Measurements from ENCODE around the gene DNAJB12.
A peak's percentile ranks its signal among the peaks of the same experiment; 100 is the strongest.

DNAJB12 gene

DNA sequence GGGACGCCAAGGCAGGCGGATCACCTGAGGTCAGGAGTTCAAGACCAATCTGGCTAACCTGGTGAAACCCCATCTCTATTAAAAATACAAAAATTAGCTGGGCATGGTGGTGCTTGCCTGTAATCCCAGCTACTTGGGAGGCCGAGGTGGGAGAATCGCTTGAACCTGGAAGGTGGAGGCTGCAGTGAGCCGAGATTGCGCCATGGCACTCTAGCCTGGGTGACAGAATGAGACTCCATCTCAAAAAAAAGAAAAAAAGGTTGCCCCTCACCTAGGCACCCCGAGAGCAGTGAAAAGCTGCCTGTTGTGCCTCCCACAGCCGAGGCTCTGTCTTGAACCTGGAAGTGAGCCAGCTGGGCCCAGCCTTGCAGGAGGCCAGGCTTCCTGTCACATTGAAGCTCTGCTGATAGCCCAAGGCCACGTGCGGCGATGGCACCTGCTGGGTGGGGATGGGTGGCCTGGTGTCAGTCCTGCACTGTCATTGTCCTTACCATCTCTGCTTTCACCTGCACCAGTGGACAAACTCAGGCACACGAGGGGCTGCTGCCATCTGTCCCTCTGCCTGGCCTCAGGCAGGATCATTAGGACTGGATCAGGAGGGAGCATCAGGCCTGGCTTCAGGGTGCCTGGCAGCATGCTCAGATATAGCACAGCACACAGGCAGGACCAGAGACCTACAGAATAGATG is 37.8 kb downstream of the DNAJB12 start (continued):
- TF ChIP-seq ZBTB17 (tag by site-specific recombination; IDR thresholded peaks at IDR 0.05) (peak; percentile 87), ZNF274 (IDR thresholded peaks at IDR 0.05; ENCODE audit: low read length) (no peak), ZNF274 (tag by site-specific recombination; IDR thresholded peaks at IDR 0.05; ENCODE audit: borderline replicate concordance) (no peak), ZNF138 (tag by site-specific recombination; IDR thresholded peaks at IDR 0.05; ENCODE audit: borderline replicate concordance) (no peak), GLIS1 (tag by site-specific recombination; IDR thresholded peaks at IDR 0.05) (peak; percentile 91), ZNF549 (tag by site-specific recombination; IDR thresholded peaks at IDR 0.05) (no peak), ZNF335 (tag by site-specific recombination; conservative IDR thresholded peaks at IDR 0.05) (peak; percentile 62)

DNA sequence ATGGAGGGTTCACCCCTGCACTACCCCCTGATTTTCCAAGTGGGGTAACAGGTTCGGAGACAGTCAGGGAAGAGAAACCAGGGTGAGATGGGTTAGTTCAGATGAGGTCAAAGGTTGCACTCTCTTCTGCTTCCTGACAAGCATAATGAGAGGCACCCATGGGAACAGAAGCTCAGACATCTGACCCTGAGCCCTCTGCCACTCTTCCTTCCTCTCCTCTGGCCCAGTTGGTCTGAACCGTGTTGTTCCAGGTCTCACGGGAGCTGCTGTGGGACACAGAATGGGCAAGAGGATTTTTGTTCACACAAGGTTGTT is 38.4 kb downstream of the DNAJB12 start:
- peaks cover 20% of the 10 kb centered on the region for H3K4me1 ChIP-seq (ENCODE audit: control insufficient read depth, insufficient read depth, low read length)
- peak overlapping the region; percentile 0; the same call in 1 of the 2 replicates for H3K27ac ChIP-seq (ENCODE audit: extremely low read depth, low read depth, low read length)
- H3K36me3 ChIP-seq (ENCODE audit: control insufficient read depth in 2 of 2, insufficient read depth in 1 of 2, low read length in 2 of 2): no peaks in the 10 kb centered on the region
- POLR2A ChIA-PET: interaction anchor here (2.4 kb wide), 1 partner anchor 42 kb away, joined by 10 read pairs; the partner anchor contains the start of gene DDIT4
- TF ChIP-seq, protein P1, sequence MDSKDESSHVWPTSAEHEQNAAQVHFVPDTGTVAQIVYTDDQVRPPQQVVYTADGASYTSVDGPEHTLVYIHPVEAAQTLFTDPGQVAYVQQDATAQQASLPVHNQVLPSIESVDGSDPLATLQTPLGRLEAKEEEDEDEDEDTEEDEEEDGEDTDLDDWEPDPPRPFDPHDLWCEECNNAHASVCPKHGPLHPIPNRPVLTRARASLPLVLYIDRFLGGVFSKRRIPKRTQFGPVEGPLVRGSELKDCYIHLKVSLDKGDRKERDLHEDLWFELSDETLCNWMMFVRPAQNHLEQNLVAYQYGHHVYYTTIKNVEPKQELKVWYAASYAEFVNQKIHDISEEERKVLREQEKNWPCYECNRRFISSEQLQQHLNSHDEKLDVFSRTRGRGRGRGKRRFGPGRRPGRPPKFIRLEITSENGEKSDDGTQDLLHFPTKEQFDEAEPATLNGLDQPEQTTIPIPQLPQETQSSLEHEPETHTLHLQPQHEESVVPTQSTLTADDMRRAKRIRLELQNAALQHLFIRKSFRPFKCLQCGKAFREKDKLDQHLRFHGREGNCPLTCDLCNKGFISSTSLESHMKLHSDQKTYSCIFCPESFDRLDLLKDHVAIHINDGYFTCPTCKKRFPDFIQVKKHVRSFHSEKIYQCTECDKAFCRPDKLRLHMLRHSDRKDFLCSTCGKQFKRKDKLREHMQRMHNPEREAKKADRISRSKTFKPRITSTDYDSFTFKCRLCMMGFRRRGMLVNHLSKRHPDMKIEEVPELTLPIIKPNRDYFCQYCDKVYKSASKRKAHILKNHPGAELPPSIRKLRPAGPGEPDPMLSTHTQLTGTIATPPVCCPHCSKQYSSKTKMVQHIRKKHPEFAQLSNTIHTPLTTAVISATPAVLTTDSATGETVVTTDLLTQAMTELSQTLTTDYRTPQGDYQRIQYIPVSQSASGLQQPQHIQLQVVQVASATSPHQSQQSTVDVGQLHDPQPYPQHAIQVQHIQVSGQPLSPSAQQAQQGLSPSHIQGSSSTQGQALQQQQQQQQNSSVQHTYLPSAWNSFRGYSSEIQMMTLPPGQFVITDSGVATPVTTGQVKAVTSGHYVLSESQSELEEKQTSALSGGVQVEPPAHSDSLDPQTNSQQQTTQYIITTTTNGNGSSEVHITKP (tag by site-specific recombination; IDR thresholded peaks at IDR 0.05): peak; percentile 63
- TF ChIP-seq KLF16 (tag by site-specific recombination; IDR thresholded peaks at IDR 0.05): no peak
- CTCF ChIA-PET: interaction anchor here (0.6 kb wide), 1 partner anchor 46 kb away, joined by 3 read pairs; no protein-coding TSS in a partner anchor
- H3K4me3 ChIP-seq (ENCODE audit: low read depth, low read length): no peak overlapping the region
- no peaks in the 10 kb centered on the region for H3K9me3 ChIP-seq (ENCODE audit: control insufficient read depth, insufficient read depth, low read depth, low read length)

DNA sequence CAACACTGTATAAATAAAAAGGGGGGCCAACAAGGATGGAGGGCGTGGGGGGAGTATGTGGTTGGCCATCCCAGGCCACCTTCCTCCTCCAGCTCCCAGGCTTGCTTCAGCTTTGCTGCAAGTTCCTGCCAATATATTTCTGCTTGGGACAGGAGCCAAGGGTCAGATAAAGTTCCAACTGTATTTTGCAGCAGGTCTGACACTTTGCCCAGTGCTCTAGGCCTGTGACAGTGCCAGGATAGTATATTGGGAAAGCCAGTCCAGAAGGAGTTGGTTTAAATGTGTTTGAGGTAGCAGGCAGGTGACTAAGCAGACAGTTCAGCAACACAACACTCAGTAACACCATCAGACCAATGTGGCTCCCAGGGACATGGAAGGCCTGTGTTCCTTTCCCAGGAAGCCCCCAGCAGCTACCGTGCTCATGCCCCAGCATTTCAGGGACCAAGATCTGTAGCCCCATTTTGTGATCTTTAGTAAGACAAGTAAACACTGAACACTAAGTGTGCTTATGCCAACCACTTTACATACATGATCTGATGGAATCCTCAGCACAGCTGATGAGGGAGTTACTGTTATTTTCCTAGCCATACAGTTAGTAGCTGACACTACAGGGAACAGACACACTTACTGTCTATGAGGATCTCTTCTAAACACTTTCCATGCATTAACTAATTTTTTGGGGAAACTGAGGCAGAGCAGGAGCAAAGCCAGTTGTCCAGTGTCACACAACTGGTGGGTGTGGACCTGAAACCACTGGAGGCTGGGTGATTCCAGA is 38.9 kb downstream of the DNAJB12 start:
- Histone ChIP-seq H3K36me3 (ENCODE audit: control insufficient read depth in 2 of 2, insufficient read depth in 1 of 2, low read length in 2 of 2) (no peaks in the 10 kb centered on the region), H3K27ac (ENCODE audit: extremely low read depth, low read depth, low read length) (peak overlapping the region; percentile 10; the same call in 1 of the 2 replicates), H3K4me1 (ENCODE audit: control insufficient read depth, insufficient read depth, low read length) (peaks cover 16% of the 10 kb centered on the region), H3K4me3 (ENCODE audit: low read depth, low read length) (no peak overlapping the region), H3K9me3 (ENCODE audit: control insufficient read depth, insufficient read depth, low read depth, low read length) (no peaks in the 10 kb centered on the region)
- ChIA-PET CTCF (interaction anchor here (0.6 kb wide), 1 partner anchor 12 kb away, joined by 3 read pairs; no protein-coding TSS in a partner anchor), POLR2A (interaction anchor here (2.4 kb wide), 1 partner anchor 42 kb away, joined by 10 read pairs; the partner anchor contains the start of gene DDIT4)
- TF ChIP-seq, protein P2, sequence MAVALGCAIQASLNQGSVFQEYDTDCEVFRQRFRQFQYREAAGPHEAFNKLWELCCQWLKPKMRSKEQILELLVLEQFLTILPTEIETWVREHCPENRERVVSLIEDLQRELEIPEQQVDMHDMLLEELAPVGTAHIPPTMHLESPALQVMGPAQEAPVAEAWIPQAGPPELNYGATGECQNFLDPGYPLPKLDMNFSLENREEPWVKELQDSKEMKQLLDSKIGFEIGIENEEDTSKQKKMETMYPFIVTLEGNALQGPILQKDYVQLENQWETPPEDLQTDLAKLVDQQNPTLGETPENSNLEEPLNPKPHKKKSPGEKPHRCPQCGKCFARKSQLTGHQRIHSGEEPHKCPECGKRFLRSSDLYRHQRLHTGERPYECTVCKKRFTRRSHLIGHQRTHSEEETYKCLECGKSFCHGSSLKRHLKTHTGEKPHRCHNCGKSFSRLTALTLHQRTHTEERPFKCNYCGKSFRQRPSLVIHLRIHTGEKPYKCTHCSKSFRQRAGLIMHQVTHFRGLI (tag by site-specific recombination; IDR thresholded peaks at IDR 0.05): peak; percentile 86
- TF ChIP-seq ZNF660 (tag by site-specific recombination; IDR thresholded peaks at IDR 0.05): no peak
- peak; percentile 3; the same call in 1 of the 2 replicates for TF ChIP-seq ZNF266 (tag by site-specific recombination; IDR thresholded peaks at IDR 0.05; ENCODE audit: low read depth)

DNA sequence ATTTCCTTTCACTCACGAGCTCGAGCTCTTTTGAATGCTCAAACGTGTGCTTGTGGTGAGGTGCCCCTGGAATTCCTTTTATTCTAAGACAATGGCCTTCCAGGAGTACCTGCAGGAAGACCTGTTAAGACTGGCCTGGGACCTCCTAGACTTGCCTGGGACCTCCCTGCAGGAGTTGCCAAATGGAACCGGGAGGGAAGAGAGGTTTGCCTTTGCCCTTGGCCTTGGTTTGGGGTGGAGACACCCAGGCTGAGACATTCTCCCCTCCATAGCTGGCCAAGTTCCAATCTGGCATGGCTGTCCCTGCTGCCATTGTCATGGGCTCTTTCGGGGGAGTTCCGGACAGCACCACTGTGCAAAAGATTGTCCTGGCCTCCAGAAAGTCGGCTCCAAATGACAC is 39.7 kb downstream of the DNAJB12 start:
- H3K4me1 ChIP-seq (ENCODE audit: control insufficient read depth, insufficient read depth, low read length): peaks cover 9% of the 10 kb centered on the region; the same call in 1 of the 2 replicates
- no peak overlapping the region for H3K27ac ChIP-seq (ENCODE audit: extremely low read depth, low read depth, low read length)
- ChIA-PET CTCF (interaction anchor here (0.8 kb wide), 1 partner anchor 419 kb away, joined by 3 read pairs; no protein-coding TSS in a partner anchor), POLR2A (interaction anchor here (2.4 kb wide), 1 partner anchor 41 kb away, joined by 10 read pairs; the partner anchor contains the start of gene DDIT4)
- H3K9me3 ChIP-seq (ENCODE audit: control insufficient read depth, insufficient read depth, low read depth, low read length): no peaks in the 10 kb centered on the region
- H3K4me3 ChIP-seq (ENCODE audit: low read depth, low read length): no peak overlapping the region
- no peaks in the 10 kb centered on the region for H3K36me3 ChIP-seq (ENCODE audit: control insufficient read depth in 2 of 2, insufficient read depth in 1 of 2, low read length in 2 of 2)
- TF ChIP-seq ZNF335 (tag by site-specific recombination; conservative IDR thresholded peaks at IDR 0.05): peak; percentile 57
- TF ChIP-seq KLF10 (tag by site-specific recombination; IDR thresholded peaks at IDR 0.05): no peak
- TF ChIP-seq ZNF221 (tag by site-specific recombination; IDR thresholded peaks at IDR 0.05; ENCODE audit: borderline replicate concordance): no peak
- TF ChIP-seq ZNF830 (tag by site-specific recombination; IDR thresholded peaks at IDR 0.05; ENCODE audit: low read depth): no peak
- TF ChIP-seq ZNF366 (tag by site-specific recombination; conservative IDR thresholded peaks at IDR 0.05): no peak
- no peak for TF ChIP-seq ZNF426 (tag by site-specific recombination; IDR thresholded peaks at IDR 0.05)
- TF ChIP-seq ZNF37A (tag by site-specific recombination; IDR thresholded peaks at IDR 0.05): no peak
- TF ChIP-seq, protein P3, sequence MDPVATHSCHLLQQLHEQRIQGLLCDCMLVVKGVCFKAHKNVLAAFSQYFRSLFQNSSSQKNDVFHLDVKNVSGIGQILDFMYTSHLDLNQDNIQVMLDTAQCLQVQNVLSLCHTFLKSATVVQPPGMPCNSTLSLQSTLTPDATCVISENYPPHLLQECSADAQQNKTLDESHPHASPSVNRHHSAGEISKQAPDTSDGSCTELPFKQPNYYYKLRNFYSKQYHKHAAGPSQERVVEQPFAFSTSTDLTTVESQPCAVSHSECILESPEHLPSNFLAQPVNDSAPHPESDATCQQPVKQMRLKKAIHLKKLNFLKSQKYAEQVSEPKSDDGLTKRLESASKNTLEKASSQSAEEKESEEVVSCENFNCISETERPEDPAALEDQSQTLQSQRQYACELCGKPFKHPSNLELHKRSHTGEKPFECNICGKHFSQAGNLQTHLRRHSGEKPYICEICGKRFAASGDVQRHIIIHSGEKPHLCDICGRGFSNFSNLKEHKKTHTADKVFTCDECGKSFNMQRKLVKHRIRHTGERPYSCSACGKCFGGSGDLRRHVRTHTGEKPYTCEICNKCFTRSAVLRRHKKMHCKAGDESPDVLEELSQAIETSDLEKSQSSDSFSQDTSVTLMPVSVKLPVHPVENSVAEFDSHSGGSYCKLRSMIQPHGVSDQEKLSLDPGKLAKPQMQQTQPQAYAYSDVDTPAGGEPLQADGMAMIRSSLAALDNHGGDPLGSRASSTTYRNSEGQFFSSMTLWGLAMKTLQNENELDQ (tag by site-specific recombination; IDR thresholded peaks at IDR 0.05; ENCODE audit: low read depth): no peak
- 0 out of 2 replicates have a peak, but pooled peaks have one; percentile 34 for TF ChIP-seq YY2 (tag by site-specific recombination; IDR thresholded peaks at IDR 0.05)
